H9 (cell line): ENCODE results near the gene EPB41L2. TPM values are rescaled to one million over a fixed set of nuclear protein-coding genes. Genes with fewer than 3 reads are reported as not detected.
A peak's percentile ranks its signal among the peaks of the same experiment; 100 is the strongest.

Experiments used
- DNase-seq: peaks from one replicate; pipeline ENCODE4 v3.0.0-alpha.2; 2017
- H2AFZ ChIP-seq: one replicate; pipeline ENCODE4 v1.6.1; 2013; ENCODE audit warnings: mild to moderate bottlenecking, low read length, control low read depth, moderate library complexity
- H2AK5ac ChIP-seq: 2 replicates; pipeline ENCODE4 v1.6.1; 2013; ENCODE audit warnings: low read length, control low read depth, mixed read lengths; ENCODE audit not compliant: insufficient read length
- H2BK120ac ChIP-seq: one replicate; pipeline ENCODE4 v1.6.1; 2013; ENCODE audit warnings: low read depth, mild to moderate bottlenecking, low read length, control low read depth, inconsistent platforms; ENCODE audit not compliant: poor library complexity, severe bottlenecking
- H2BK12ac ChIP-seq: 2 replicates; pipeline ENCODE4 v1.6.1; 2013; ENCODE audit warnings: low read length, control low read depth, mixed read lengths, low read depth; ENCODE audit not compliant: insufficient read length
- H2BK15ac ChIP-seq: 2 replicates; pipeline ENCODE4 v1.6.1; 2013; ENCODE audit warnings: low read depth, low read length, control low read depth
- H2BK20ac ChIP-seq: one replicate; pipeline ENCODE4 v1.6.1; 2013; ENCODE audit warnings: low read depth, mild to moderate bottlenecking, low read length, control low read depth, inconsistent platforms; ENCODE audit not compliant: poor library complexity, severe bottlenecking
- H2BK5ac ChIP-seq: 2 replicates; pipeline ENCODE4 v1.6.1; 2013; ENCODE audit warnings: low read length, control low read depth, mixed read lengths; ENCODE audit not compliant: insufficient read length
- H3K14ac ChIP-seq: 2 replicates; pipeline ENCODE4 v1.6.1; 2013; ENCODE audit warnings: low read length, control low read depth; ENCODE audit not compliant: insufficient read depth
- H3K18ac ChIP-seq: 2 replicates; pipeline ENCODE4 v1.6.1; 2013; ENCODE audit warnings: low read depth, mild to moderate bottlenecking, mixed read lengths, low read length, control low read depth; ENCODE audit not compliant: insufficient read length
- H3K23ac ChIP-seq: 2 replicates; pipeline ENCODE4 v1.6.1; 2013; ENCODE audit warnings: low read length, control low read depth, mixed read lengths, low read depth; ENCODE audit not compliant: insufficient read length
- H3K23me2 ChIP-seq: 2 replicates; pipeline ENCODE4 v1.6.1; 2013; ENCODE audit warnings: low read depth, mild to moderate bottlenecking, mixed read lengths, low read length, control low read depth; ENCODE audit not compliant: insufficient read length, poor library complexity, severe bottlenecking
- H3K27ac ChIP-seq: 2 replicates; pipeline ENCODE4 v1.5.1; 2013; ENCODE audit warnings: low read length, control low read depth, mixed read lengths, low read depth; ENCODE audit not compliant: insufficient read length
- H3K27me3 ChIP-seq: 2 replicates; pipeline ENCODE4 v1.6.1; 2013; ENCODE audit warnings: low read length, control low read depth, inconsistent platforms; ENCODE audit not compliant: insufficient read depth
- H3K4ac ChIP-seq: 2 replicates; pipeline ENCODE4 v1.6.1; 2013; ENCODE audit warnings: low read depth, mild to moderate bottlenecking, control low read depth, inconsistent platforms, low read length, moderate library complexity
- H3K4me1 ChIP-seq: 2 replicates; pipeline ENCODE4 v1.6.1; 2013; ENCODE audit warnings: low read length, control low read depth, inconsistent platforms; ENCODE audit not compliant: insufficient read depth
- H3K4me2 ChIP-seq: 2 replicates; pipeline ENCODE4 v1.6.1; 2013; ENCODE audit warnings: low read length, control low read depth, mixed read lengths; ENCODE audit not compliant: insufficient read length, insufficient read depth
- H3K56ac ChIP-seq: 2 replicates; pipeline ENCODE4 v1.6.1; 2013; ENCODE audit warnings: low read depth, mild to moderate bottlenecking, mixed read lengths, low read length, control low read depth; ENCODE audit not compliant: insufficient read length
- H3K79me1 ChIP-seq: 2 replicates; pipeline ENCODE4 v1.6.1; 2013; ENCODE audit warnings: low read depth, mild to moderate bottlenecking, moderate library complexity, low read length, control low read depth, inconsistent platforms; ENCODE audit not compliant: insufficient read depth, poor library complexity, severe bottlenecking
- H3K79me2 ChIP-seq: 2 replicates; pipeline ENCODE4 v1.6.1; 2013; ENCODE audit warnings: low read length, control low read depth, inconsistent platforms; ENCODE audit not compliant: insufficient read depth
- H3K9ac ChIP-seq: 2 replicates; pipeline ENCODE4 v1.6.1; 2013; ENCODE audit warnings: low read length, control low read depth, mixed read lengths; ENCODE audit not compliant: insufficient read length; ENCODE audit errors: extremely low read depth
- H3K9me3 ChIP-seq: one replicate; pipeline ENCODE4 v1.6.1; 2013; ENCODE audit warnings: low read depth, low read length, inconsistent platforms; ENCODE audit not compliant: control insufficient read depth
- H3T11ph ChIP-seq: one replicate; pipeline ENCODE4 v1.6.1; 2013; ENCODE audit warnings: mild to moderate bottlenecking, low read length, control low read depth, inconsistent platforms
- H4K20me1 ChIP-seq: one replicate; pipeline ENCODE4 v1.6.1; 2013; ENCODE audit not compliant: control insufficient read depth, insufficient read length, insufficient read depth
- H4K5ac ChIP-seq: 2 replicates; pipeline ENCODE4 v1.6.1; 2013; ENCODE audit warnings: low read depth, mild to moderate bottlenecking, mixed read lengths, low read length, control low read depth; ENCODE audit not compliant: insufficient read length
- H4K8ac ChIP-seq: replicated peaks from 2 replicates; pipeline ENCODE4 v1.6.1; 2013; ENCODE audit warnings: low read length, control low read depth, mixed read lengths, low read depth; ENCODE audit not compliant: insufficient read length
- H4K91ac ChIP-seq: 2 replicates; pipeline ENCODE4 v1.6.1; 2013; ENCODE audit warnings: low read depth, mild to moderate bottlenecking, moderate library complexity, mixed read lengths, low read length, control low read depth; ENCODE audit not compliant: insufficient read length
- H3K27ac Mint-ChIP-seq, 3 experiments: 2 replicates in 2 of 3; 3 replicates in 1 of 3; pipeline ENCODE4 v1.8.0; 2020 to 2021; ENCODE audit warnings: mixed read lengths in 3 of 3, mild to moderate bottlenecking in 1 of 3, moderate library complexity in 1 of 3
- H3K27me3 Mint-ChIP-seq: 2 replicates; pipeline ENCODE4 v1.8.0; 2021; ENCODE audit warnings: low read depth, mild to moderate bottlenecking, moderate library complexity, mixed read lengths
- H3K36me3 Mint-ChIP-seq, 3 experiments: 2 replicates in 2 of 3; 3 replicates in 1 of 3; pipeline ENCODE4 v1.8.0; 2020 to 2021; ENCODE audit warnings: low read depth in 3 of 3, mixed read lengths in 3 of 3; ENCODE audit not compliant: insufficient read depth in 1 of 3
- H3K4me1 Mint-ChIP-seq, 2 experiments: 2 replicates each; pipeline ENCODE4 v1.8.0; 2020; ENCODE audit warnings: mixed read lengths in 2 of 2
- H3K4me3 Mint-ChIP-seq, 2 experiments: 2 replicates in 1 of 2; 3 replicates in 1 of 2; pipeline ENCODE4 v1.8.0; 2020 to 2021; ENCODE audit warnings: mild to moderate bottlenecking in 2 of 2, mixed read lengths in 2 of 2, moderate library complexity in 1 of 2
- H3K9me3 Mint-ChIP-seq, 2 experiments: 2 replicates in 1 of 2; 3 replicates in 1 of 2; pipeline ENCODE4 v1.8.0; 2020; ENCODE audit warnings: mild to moderate bottlenecking in 2 of 2, mixed read lengths in 2 of 2, moderate library complexity in 1 of 2
- CTCF ChIP-seq: fragments of 200-600 bp; sonication (generic); conservative IDR thresholded peaks from 3 replicates; pipeline ENCODE4 v1.8.0; 2021; ENCODE audit warnings: antibody characterized with exemption, mild to moderate bottlenecking
- WGBS: extraction: QIAGEN DNeasy Blood & Tissue Kit; methylation state at CpG from one replicate; pipeline ENCODE4 v1.1.7; 2013; ENCODE audit warnings: missing lambda C conversion rate, low lambda C conversion rate, mixed read lengths; ENCODE audit not compliant: insufficient read length; ENCODE audit errors: extremely low coverage; 5-methylcytosine and 5-hydroxymethylcytosine counted together
- total RNA-seq: library from RNA; stranded (reverse); gene quantifications from 2 replicates; pipeline ENCODE4 v1.2.1, GENCODE V29; 2021

The EPB41L2 gene
- total RNA-seq, 1 experiment from 2014 or later = 90.2 TPM

- no peaks in the 10 kb centered on the region for H3K4me1 ChIP-seq
- H3K23ac ChIP-seq = no peak overlapping the region
- no peak overlapping the region for H4K91ac ChIP-seq
- H3K18ac ChIP-seq = no peak overlapping the region
- no peaks in the 10 kb centered on the region for H3K27me3 ChIP-seq
- no CpG with 5 or more reads among the region's 4 CpGs for WGBS
- no peak overlapping the region for H2BK20ac ChIP-seq
- no peak overlapping the region for H3K56ac ChIP-seq
- H4K8ac ChIP-seq = no peak overlapping the region
- H3K9me3 Mint-ChIP-seq = peaks cover 22 to 28% of the 10 kb centered on the region in 2 experiments
- DNase-seq = no peak
- TF ChIP-seq CTCF = no peak
- 0 out of 4 replicates have a peak, but pooled peaks cover 0 to 6% of the 10 kb centered on the region in 2 experiments for H3K4me1 Mint-ChIP-seq
- H3K23me2 ChIP-seq = no peaks in the 10 kb centered on the region
- H3K27me3 Mint-ChIP-seq = no peaks in the 10 kb centered on the region
- H2BK15ac ChIP-seq = no peak overlapping the region
- H3K27ac Mint-ChIP-seq = peak overlapping the region in 1 of 3 experiments; percentile 8; a peak in 1 of 7 replicates
- H3K4me3 Mint-ChIP-seq = no peak overlapping the region
- H3K79me2 ChIP-seq = peaks cover 11% of the 10 kb centered on the region; the same call in 1 of the 2 replicates
- H3K9me3 ChIP-seq = peaks cover 20% of the 10 kb centered on the region
- no peak overlapping the region for H4K5ac ChIP-seq
- no peak overlapping the region for H3K9ac ChIP-seq
- H3K4ac ChIP-seq = no peak overlapping the region
- no peak overlapping the region for H2AFZ ChIP-seq
- no peaks in the 10 kb centered on the region for H4K20me1 ChIP-seq
- H3T11ph ChIP-seq = no peak overlapping the region
- H3K36me3 Mint-ChIP-seq = peaks cover 19 to 35% (median 21%) of the 10 kb centered on the region in 3 experiments
- no peak overlapping the region for H3K14ac ChIP-seq
- no peak overlapping the region for H3K4me2 ChIP-seq
- no peak overlapping the region for H2BK5ac ChIP-seq
- H3K79me1 ChIP-seq = no peaks in the 10 kb centered on the region
- H3K27ac ChIP-seq = no peak overlapping the region
- no peak overlapping the region for H2AK5ac ChIP-seq
- H2BK120ac ChIP-seq = no peak overlapping the region
- no peak overlapping the region for H2BK12ac ChIP-seq
Measured at GRCh38 chr6:131052181-131052580, 10.9 kb downstream of the EPB41L2 start.
